ENCODE measurements around the gene SPIRE2. TPM values are rescaled to one million over a fixed set of nuclear protein-coding genes. Genes with fewer than 3 reads are reported as not detected.

Gene SPIRE2
- total and polyA plus RNA-seq, 2 of the 13 experiments (the other 11 are each of a cell fraction or from before 2014, with no cell fraction given), result 13.3 to 37.5 TPM

- TF ChIP-seq PRMT3 (CRISPR knock-in tag; IDR thresholded peaks at IDR 0.05; ENCODE audit: borderline replicate concordance, low read depth) (peak; percentile 17; the same call in 1 of the 2 replicates), MNT (IDR thresholded peaks at IDR 0.05) (peak; percentile 31; the same call in 1 of the 2 replicates), CEBPG (CRISPR knock-in tag; IDR thresholded peaks at IDR 0.05) (peak; percentile 29; the same call in 1 of the 2 replicates), MIER2 (CRISPR knock-in tag; IDR thresholded peaks at IDR 0.05) (peak; percentile 35; the same call in 1 of the 2 replicates), TBL1XR1 (IDR thresholded peaks at IDR 0.05; ENCODE audit: borderline replicate concordance, low read length, partially characterized antibody) (no peak), MED1 (CRISPR knock-in tag; IDR thresholded peaks at IDR 0.05) (0 out of 2 replicates have a peak, but pooled peaks have one; percentile 36), ELF3 (CRISPR knock-in tag; IDR thresholded peaks at IDR 0.05) (peak; percentile 41; the same call in 1 of the 2 replicates), BRD4 (CRISPR knock-in tag; IDR thresholded peaks at IDR 0.05) (no peak), TOE1 (CRISPR knock-in tag; IDR thresholded peaks at IDR 0.05) (no peak), GATAD1 (CRISPR knock-in tag; IDR thresholded peaks at IDR 0.05) (peak; percentile 30; the same call in 1 of the 2 replicates), MYNN (CRISPR knock-in tag; IDR thresholded peaks at IDR 0.05; ENCODE audit: low read depth) (no peak), ZNF792 (CRISPR knock-in tag; IDR thresholded peaks at IDR 0.05) (0 out of 2 replicates have a peak, but pooled peaks have one; percentile 32)
Observed at GRCh38 chr16:89821438-89822187, 6.7 kb upstream of the SPIRE2 start (continued).

All from HepG2 (cell line).